ENCODE results near the gene IGF2R.
"Not testable (repeated sequence)": the region's sequence is repeated elsewhere in the genome, so short reads cannot be mapped to it uniquely, and the experiment has no call there.

Gene IGF2R

GRCh38 chr6:160092602-160093001, 123.7 kb downstream of the IGF2R start:
- no peak for DNase-seq (ENCODE audit: low read depth, low spot score)

- no peak for DNase-seq (ENCODE audit: low read depth, low spot score)
Measured at GRCh38 chr6:160093061-160093460, 124.2 kb downstream of the IGF2R start.

DNA sequence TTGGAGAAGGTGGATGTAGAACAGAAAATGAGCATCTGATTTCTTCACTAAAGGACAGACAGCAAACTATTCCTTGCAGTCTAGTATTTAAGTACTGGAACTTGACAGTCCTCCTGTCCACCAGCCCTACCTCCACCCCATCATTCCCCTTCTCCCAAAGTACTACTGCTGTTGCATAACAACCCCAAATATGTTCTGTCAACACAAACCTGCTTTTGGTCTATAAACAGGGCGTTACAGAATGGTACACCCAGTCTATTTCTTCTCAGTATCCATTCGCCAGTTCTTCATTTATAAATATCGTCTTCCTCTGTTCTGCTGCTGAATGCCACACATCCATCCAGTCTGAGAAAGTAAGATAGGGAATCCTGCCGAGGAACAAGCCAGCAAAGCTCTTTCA, 125.1 kb downstream of the IGF2R start:
- no peak for DNase-seq (ENCODE audit: low read depth, low spot score)

GRCh38 chr6:160095146-160095845, 126.4 kb downstream of the IGF2R start:
- no peak for DNase-seq (ENCODE audit: low read depth, low spot score)

DNA sequence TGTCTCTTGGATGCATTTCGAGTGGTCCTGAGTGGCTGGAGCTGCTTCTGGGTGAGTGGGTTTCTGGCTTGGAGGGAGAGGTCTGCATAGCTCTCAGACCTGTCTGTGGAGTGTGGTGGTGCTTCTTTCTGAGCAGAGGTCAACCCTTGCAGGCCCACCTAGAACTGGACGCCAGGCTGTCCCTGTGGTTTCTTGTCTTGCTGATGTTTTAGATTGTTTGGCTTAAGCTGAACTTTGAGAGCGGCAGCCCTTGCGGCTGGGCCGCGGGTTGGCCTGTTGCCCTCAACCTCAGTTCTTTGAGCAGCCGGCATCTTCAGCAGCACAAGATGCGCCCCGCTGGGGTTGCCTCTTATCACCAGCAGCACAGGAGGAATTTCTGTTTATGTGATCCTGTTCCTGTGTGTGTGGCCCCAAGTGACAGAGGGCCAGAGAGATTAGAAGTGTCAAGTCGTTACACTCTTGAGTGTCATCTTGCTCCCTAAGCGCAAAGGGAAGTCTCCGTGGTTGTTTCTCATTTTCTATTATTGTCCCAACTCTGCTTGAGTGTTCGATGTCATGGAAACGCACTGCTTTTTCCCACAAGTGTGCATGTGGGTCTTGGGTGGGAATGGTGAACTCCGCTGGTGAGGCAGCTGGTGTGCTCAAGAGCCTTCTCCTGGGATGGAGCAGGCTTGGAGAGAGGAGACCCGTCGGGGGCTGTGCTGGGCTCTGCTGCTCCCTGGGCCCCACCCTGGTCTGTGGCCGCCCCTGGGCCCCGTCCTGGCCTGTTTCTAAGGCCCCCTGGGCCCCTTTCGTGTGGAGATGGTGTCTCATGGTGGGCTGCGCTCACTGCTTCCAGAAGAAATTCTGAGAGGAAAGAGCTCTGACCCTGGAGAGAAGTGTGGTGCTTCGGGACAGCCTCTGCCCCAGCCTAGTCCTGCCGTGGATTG, 132.7 kb downstream of the IGF2R start:
- DNase-seq (ENCODE audit: low read depth, low spot score) = no peak

DNA sequence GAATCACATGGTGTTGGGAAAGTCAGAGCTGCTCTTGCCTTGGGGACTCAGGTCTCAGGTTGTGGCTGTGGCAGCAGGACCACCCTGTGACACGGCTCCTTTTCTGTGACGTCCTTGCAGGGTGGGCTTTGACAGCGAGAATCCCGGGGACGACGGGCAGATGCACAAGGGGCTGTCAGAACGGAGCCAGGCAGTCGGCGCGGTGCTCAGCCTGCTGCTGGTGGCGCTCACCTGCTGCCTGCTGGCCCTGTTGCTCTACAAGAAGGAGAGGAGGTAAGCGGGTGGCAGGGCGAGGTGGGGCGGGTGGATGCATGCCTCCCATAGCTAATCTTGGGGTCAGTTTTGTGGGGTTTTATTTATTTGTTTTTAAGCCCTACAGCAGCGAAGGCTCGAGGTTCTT, 133.5 kb downstream of the IGF2R start:
- no peak for DNase-seq (ENCODE audit: low read depth, low spot score)

DNA sequence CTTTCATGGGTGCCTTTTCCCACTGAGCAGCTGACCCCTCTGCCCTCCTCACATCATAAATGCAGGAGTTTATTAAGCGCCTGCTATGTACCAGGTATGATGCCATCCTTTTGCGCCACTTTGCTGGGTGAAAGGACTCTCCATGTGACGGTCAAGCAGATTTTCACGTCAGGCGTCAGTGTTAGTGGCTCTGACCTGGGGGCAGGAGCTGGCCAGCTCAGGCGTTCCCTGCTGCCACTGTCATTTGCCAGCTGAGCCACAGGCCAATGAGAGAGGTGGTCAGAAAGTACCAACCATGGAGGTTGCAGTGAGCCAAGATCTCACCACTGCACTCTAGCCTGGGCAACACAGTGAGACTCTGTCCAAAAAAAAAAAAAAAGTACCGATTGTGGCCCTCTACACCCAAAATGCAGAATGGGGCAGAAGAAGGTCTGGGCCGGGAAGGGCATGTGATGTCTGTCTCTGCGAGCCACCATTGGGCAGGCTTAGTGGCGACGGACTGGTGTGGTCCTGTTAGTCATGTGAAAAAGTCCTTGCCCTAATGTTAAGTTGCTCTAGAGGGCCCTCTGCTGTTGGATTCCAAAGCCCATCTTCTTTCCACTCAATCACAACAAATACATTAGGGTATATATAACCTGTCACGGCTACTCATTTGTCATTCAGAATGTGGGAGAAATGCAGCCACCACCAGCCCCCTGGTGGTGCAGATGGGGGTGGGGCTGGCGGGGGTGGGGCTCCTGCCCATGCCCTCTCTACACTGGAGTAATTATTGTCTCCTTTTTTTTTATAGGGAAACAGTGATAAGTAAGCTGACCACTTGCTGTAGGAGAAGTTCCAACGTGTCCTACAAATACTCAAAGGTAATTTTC, 134.3 kb downstream of the IGF2R start:
- DNase-seq (ENCODE audit: low read depth, low spot score) = no peak

GRCh38 chr6:160103825-160104100, 134.9 kb downstream of the IGF2R start:
- DNase-seq (ENCODE audit: low read depth, low spot score) = no peak

- DNase-seq (ENCODE audit: low read depth, low spot score) = no peak
Measured at GRCh38 chr6:160104821-160105517, 136.1 kb downstream of the IGF2R start.

- no peak for DNase-seq (ENCODE audit: low read depth, low spot score)
Measured at GRCh38 chr6:160106010-160106409, 137.1 kb downstream of the IGF2R start.

DNA sequence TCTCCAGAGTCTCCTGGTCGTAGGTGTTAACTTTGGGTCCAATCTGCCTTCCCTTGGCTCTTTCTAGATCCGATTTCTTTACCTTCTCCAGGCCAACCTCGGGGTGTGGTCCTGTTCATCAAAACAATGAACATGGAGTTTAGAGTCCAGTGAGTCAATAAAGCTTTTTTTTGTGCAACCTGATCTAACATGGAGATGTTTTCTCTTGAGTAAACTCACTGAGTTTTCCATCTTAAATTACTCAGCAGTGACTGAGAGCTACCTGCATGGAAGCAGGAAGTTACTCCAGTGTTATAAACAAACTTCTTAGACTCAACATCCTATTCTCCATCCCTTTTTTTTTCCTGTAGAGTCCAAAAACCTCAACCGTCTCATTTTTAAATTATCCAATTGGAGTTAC, 137.8 kb downstream of the IGF2R start:
- DNase-seq (ENCODE audit: low read depth, low spot score) = no peak

DNA sequence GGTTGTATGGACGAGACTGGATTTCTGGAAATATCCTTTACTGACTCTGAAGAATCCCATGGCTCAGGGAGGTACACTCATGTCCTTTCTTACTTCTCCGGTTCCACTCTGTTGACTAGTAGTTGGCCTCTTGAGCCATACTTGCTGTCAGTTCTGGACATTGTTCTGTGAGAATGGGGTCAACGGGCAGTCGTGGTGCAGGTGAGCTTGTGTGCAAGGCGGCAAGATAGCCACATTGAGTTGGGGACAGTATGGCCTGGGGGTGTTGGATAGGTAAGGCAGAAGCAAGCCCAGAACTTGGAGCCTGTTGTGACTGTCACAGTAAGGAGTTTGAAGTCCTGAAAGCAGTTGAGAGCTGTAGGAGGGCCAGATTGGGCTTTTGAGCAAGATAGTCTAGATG, 139.2 kb downstream of the IGF2R start:
- DNase-seq (ENCODE audit: low read depth, low spot score) = no peak

DNA sequence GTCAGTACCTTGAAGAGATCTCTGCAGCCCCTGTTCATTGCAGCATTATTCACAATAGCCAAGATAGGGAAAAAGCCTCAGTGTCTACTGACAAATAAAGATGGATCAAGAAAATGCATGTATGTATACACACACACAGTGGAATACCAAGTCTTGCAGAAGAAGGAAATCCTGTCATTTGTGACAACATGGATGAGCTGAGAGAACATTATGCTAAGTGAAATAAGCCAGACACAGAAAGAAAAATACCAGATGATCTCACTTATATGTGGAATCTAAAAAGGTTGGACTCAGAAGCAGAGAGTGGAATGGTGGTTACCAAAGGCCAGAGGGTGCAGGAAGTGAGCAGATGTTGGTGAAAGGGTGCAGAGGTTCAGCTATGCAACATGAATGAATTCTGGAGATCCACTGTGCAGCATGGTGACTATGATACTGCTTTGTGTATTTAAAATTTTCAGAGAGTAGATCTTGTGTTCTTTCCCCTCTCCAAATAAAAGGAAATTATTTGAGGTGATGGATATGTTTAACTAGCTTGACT, 141.8 kb downstream of the IGF2R start:
- DNase-seq (ENCODE audit: low read depth, low spot score) = no peak

GRCh38 chr6:160111806-160112205, 142.9 kb downstream of the IGF2R start:
- DNase-seq (ENCODE audit: low read depth, low spot score) = no peak

DNA sequence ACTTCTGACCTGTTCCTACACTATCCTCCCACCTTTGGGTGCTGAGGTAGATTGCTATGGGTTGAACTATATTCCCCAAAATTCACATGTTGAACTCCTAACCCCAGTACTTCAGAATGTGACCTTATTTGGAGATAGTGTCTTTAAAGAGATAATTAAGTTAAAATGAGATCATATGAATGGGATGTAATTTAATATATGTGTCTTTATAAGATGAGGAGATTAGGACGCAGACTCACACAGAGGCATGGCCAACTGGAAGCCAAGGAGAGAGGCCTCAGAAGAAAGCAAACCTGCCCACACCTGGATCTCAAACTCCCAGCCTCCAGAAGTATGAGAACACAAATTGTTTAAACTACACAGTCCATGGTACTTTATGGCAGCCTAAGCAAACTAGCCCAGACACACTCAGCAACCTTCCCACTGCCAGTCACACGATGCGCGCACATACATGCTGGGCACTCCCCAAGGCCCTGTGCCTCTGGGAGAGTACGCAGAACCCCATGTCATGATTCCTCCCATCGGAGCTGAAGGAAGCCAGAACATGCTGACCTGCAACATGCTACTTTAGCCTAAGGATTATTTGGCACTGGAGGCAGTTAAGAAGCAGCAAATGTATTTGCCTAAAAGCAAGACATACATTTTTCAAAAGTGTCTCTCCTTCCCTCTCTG, 143.9 kb downstream of the IGF2R start:
- no peak for DNase-seq (ENCODE audit: low read depth, low spot score)

GRCh38 chr6:160114536-160114935, 145.7 kb downstream of the IGF2R start:
- not testable (repeated sequence) for DNase-seq (ENCODE audit: low read depth, low spot score)

GRCh38 chr6:160115421-160115820, 146.5 kb downstream of the IGF2R start:
- no peak for DNase-seq (ENCODE audit: low read depth, low spot score)

DNA sequence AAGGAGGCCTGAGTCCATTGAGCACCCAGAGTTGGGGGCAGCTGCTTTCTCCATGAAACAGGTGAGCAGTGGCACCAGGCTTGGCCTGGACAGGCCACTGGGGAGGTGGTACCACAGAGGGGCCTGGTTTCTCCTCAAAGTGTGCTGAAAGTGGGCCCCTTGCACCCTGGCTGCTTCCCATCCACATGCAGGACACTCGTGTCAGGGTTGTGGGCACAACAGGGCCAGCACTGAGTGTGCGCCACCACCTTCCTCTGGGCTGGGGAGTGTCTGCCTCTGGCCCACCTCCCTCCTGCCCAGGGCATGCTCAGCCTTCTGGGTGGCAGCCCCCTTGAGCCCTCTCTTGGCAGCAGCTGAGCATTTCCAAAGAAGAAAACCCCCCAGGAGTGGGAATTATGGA, 147.5 kb downstream of the IGF2R start:
- DNase-seq (ENCODE audit: low read depth, low spot score) = no peak

GRCh38 chr6:160117137-160117536, 148.3 kb downstream of the IGF2R start:
- DNase-seq (ENCODE audit: low read depth, low spot score) = no peak

- DNase-seq (ENCODE audit: low read depth, low spot score) = no peak
Measured at GRCh38 chr6:160118620-160119229, 149.8 kb downstream of the IGF2R start.

Data from activated CD4-positive, CD25-positive, alpha-beta regulatory T cell treated with anti-CD3 and anti-CD28 coated beads, Interleukin-2, amount 50 U/mL, for 16 hours (primary cell).